ENCODE results near the gene AHI1.

DNA sequence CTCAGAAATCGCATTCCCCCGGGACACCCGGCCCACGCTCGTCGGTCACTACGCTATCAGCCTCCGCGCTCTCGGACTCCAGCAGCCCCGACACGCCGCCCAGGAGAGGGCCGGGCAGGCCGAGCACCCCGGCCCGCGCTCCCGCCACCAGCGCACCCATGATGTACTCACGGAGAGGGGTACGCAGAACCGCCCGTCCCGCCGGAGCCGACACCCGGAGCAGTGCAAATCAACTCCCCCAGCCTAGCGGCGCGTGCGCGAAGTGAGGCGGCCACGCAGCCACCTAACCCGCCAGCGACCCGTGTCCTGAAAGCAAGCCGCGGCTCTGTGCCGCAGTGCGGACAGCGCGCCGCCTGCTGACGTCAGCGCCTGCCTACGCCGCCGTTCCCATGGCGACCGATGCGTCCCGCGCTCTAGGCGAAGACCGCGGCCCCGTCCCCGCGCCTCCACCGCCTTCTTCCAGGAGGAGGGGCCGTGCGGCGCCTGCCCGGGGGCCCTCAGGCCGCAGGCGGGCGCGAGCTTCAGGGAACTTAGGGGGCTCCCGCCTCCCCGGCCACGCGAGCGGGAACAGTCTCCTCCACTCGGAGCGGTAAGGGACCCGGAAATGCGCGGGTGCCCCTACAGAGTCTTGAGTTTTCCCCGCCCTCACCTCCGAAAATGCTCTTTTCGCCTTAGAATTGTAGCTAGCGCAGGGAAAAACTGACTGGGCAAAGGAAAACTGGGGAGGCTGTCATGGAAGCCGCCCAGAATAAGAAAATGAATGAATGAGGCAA lies at the start of gene AHI1:
- no peak for TF ChIP-seq CTCF (conservative IDR thresholded peaks at IDR 0.05 in 1 of 2, IDR thresholded peaks at IDR 0.05 in 1 of 2; ENCODE audit: extremely low read depth in 1 of 2, insufficient read depth in 1 of 2, low read depth in 1 of 2, low read length in 2 of 2)
- TF ChIP-seq EZH2 (IDR thresholded peaks at IDR 0.05; ENCODE audit: borderline replicate concordance, low read length) = no peak

Measured in mammary epithelial cell (primary cell).